ENCODE data around the gene IRAK2. TPM values are rescaled to one million over a fixed set of nuclear protein-coding genes. Genes with fewer than 3 reads are reported as not detected.
"Not testable (repeated sequence)": the region's sequence is repeated elsewhere in the genome, so short reads cannot be mapped to it uniquely, and the experiment has no call there.

Gene IRAK2
- total RNA-seq, 1 donor from 2014 or later: 1.4 TPM

DNA sequence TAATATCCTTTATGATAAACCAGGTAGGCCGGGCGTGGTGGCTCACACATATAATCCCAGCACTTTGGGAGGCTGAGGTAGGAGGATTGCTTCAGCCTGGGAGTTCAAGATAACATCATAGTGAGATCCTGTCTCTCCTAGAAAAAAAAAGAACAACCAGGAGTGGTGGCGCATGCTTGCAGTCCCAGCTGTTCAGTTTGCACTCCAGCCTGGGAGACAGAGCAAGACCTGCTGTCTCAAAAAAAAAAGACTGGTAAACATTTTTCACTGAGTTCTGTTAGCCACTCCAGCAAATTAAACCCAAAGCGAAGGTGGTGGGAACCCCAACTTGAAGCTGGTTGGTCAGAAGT lies 9.6 kb upstream of the IRAK2 start:
- Mint-ChIP-seq H3K27ac (no peak overlapping the region), H3K4me1 (ENCODE audit: unreplicated experiment) (no peaks in the 10 kb centered on the region), H3K4me3 (no peak overlapping the region), H3K36me3 (peaks cover 18% of the 10 kb centered on the region), H3K27me3 (no peaks in the 10 kb centered on the region), H3K9me3 (no peaks in the 10 kb centered on the region)
- TF ChIP-seq, protein P1, sequence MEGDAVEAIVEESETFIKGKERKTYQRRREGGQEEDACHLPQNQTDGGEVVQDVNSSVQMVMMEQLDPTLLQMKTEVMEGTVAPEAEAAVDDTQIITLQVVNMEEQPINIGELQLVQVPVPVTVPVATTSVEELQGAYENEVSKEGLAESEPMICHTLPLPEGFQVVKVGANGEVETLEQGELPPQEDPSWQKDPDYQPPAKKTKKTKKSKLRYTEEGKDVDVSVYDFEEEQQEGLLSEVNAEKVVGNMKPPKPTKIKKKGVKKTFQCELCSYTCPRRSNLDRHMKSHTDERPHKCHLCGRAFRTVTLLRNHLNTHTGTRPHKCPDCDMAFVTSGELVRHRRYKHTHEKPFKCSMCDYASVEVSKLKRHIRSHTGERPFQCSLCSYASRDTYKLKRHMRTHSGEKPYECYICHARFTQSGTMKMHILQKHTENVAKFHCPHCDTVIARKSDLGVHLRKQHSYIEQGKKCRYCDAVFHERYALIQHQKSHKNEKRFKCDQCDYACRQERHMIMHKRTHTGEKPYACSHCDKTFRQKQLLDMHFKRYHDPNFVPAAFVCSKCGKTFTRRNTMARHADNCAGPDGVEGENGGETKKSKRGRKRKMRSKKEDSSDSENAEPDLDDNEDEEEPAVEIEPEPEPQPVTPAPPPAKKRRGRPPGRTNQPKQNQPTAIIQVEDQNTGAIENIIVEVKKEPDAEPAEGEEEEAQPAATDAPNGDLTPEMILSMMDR (conservative IDR thresholded peaks at IDR 0.05): no peak
- no peak for DNase-seq (ENCODE audit: extremely low spot score, unreplicated experiment)

DNA sequence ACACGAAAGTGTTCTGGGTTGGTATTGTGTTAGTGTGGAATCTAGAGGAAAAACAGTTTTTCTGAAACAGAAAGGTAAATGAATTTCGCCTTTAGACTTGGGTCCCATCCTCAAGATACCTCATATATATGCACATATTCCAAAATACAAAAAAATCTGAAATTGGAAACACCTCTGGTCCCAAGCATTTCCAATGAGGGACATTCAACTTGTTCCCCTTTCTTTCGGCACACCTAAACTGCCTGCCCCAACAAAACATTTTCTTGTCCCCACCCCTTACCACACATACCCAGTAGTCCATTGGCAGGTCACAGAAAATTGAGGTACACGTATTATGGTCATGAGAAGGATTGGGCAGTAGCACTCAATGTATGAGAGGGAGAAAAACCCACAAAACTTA lies 9.1 kb upstream of the IRAK2 start:
- Mint-ChIP-seq H3K27ac (no peak overlapping the region), H3K4me1 (ENCODE audit: unreplicated experiment) (peaks cover 5% of the 10 kb centered on the region), H3K36me3 (peaks cover 14% of the 10 kb centered on the region), H3K9me3 (no peaks in the 10 kb centered on the region), H3K4me3 (no peak overlapping the region), H3K27me3 (no peaks in the 10 kb centered on the region)
- DNase-seq (ENCODE audit: extremely low spot score, unreplicated experiment): no peak
- TF ChIP-seq, protein P1 (conservative IDR thresholded peaks at IDR 0.05): no peak

DNA sequence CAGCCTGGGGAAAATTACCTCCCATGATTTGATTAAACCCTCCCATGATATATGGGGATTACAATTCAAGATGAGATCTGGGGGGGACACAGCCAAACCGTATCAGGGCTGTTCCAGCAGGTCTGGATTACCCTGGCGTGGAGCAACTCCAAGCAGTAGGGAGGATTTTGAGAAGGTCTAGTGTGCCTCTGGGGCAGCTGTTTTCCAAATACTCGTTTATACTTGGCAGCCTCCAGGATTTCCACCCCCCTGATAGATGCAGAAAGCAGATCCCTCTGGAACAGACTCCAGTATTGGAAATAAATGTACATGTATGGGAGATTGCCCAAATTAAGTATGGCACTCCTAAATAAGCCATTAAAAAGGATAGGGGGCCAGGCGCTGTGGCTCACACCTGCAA lies 7.7 kb upstream of the IRAK2 start:
- no peak for DNase-seq (ENCODE audit: extremely low spot score, unreplicated experiment)
- Mint-ChIP-seq H3K36me3 (peaks cover 6% of the 10 kb centered on the region), H3K4me3 (no peak overlapping the region), H3K27ac (peak overlapping the region; percentile 23), H3K27me3 (no peaks in the 10 kb centered on the region), H3K9me3 (no peaks in the 10 kb centered on the region), H3K4me1 (ENCODE audit: unreplicated experiment) (peaks cover 6% of the 10 kb centered on the region)
- TF ChIP-seq, protein P1 (conservative IDR thresholded peaks at IDR 0.05): no peak

DNA sequence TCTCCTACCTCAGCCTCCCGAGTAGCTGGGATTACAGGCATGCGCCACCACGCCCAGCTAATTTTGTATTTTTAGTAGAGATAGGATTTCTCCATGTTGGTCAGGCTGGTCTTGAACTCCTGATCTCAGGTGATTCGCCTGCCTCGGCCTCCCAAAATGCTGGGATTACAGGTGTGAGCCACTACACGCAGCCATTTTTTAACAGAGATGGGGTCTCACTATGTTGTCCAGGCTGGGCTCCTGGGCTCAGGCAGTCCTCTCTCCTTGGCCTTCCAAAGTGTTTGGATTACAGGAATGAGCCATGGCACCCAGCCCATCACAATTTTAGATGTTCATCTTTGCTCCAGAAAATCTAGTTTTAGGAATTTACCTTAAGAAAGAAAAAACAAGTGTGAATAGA lies 6.2 kb upstream of the IRAK2 start:
- H3K4me3 Mint-ChIP-seq; DNase-seq (ENCODE audit: extremely low spot score, unreplicated experiment); H3K4me1 Mint-ChIP-seq (ENCODE audit: unreplicated experiment); H3K9me3 Mint-ChIP-seq; H3K36me3 Mint-ChIP-seq; H3K27me3 Mint-ChIP-seq; H3K27ac Mint-ChIP-seq: not testable (repeated sequence)

DNA sequence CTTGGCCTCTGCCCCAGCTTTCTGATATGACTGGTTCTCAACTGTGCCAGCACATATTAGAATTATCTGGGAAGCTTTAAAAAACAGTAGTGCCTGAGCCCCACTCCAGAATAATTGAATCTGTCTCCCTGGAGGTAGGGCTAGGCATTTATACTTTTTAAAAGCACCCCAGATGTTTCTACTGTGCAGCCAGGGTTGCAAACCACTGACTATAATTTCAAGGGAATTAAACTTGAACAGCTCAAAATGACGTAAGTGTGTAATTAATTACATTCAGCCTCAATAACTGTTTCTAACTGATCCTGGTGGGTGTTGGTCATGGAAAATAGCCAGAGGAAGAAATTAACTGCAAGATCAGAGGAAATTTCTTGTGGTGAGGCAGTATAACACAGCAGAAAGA lies 4.4 kb upstream of the IRAK2 start:
- H3K4me1 Mint-ChIP-seq (ENCODE audit: unreplicated experiment): peaks cover 6% of the 10 kb centered on the region
- H3K36me3 Mint-ChIP-seq: no peaks in the 10 kb centered on the region
- H3K4me3 Mint-ChIP-seq: no peak overlapping the region
- TF ChIP-seq, protein P1 (conservative IDR thresholded peaks at IDR 0.05): no peak
- DNase-seq (ENCODE audit: extremely low spot score, unreplicated experiment): no peak
- H3K9me3 Mint-ChIP-seq: no peaks in the 10 kb centered on the region
- no peak overlapping the region for H3K27ac Mint-ChIP-seq
- H3K27me3 Mint-ChIP-seq: no peaks in the 10 kb centered on the region

DNA sequence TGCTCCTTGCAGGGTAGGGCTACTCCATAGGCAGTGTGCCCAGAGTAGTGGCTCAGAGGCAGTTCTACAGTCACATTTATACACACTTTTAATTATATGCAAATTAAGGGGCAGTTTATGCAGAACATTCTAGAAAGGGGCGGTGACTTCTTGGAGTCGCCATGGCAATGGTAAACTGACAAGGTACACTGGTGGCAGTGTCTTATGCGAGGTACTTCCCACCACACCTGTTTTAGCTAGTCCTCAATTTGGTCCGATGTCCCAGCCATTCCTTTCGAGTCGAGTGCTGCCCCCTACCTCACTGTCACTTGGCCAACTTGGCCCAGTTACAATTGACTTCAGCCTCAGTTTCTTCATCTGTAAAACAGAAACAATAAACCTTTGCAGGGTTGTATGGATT lies 3.8 kb upstream of the IRAK2 start:
- no peak overlapping the region for H3K27ac Mint-ChIP-seq
- peaks cover 6% of the 10 kb centered on the region for H3K4me1 Mint-ChIP-seq (ENCODE audit: unreplicated experiment)
- no peaks in the 10 kb centered on the region for H3K9me3 Mint-ChIP-seq
- TF ChIP-seq, protein P1 (conservative IDR thresholded peaks at IDR 0.05): no peak
- H3K27me3 Mint-ChIP-seq: peaks cover under 1% of the 10 kb centered on the region
- no peak overlapping the region for H3K4me3 Mint-ChIP-seq
- no peak for DNase-seq (ENCODE audit: extremely low spot score, unreplicated experiment)
- H3K36me3 Mint-ChIP-seq: no peaks in the 10 kb centered on the region
